CD14-positive monocyte (primary cell): ENCODE measurements around the gene IFI27L2. TPM values are rescaled to one million over a fixed set of nuclear protein-coding genes. Genes with fewer than 3 reads are reported as not detected.

Experiments
- DNase-seq, 3 donors: peaks; one replicate each; pipeline ENCODE4 v3.0.0-alpha.2; 2011 to 2022
- H2AFZ ChIP-seq: 2 replicates; pipeline ENCODE4 v1.6.0; 2012; ENCODE audit warnings: mild to moderate bottlenecking, low read depth, low read length, inconsistent platforms; ENCODE audit not compliant: insufficient read depth, poor library complexity, severe bottlenecking
- H3K27ac ChIP-seq, 2 donors: 1 replicate in 1 of 2; 2 replicates in 1 of 2; pipeline ENCODE4 v1.5.1; 2012 to 2013; ENCODE audit warnings: low read length in 2 of 2, control low read depth in 1 of 2, inconsistent platforms in 1 of 2, low read depth in 1 of 2, mild to moderate bottlenecking in 1 of 2
- H3K27me3 ChIP-seq, 2 donors: one replicate each; pipeline versions ENCODE4 v1.6.0 to v1.6.1; 2011 to 2013; ENCODE audit warnings: low read length in 2 of 2; ENCODE audit not compliant: control insufficient read depth in 2 of 2, insufficient read depth in 2 of 2
- H3K36me3 ChIP-seq, 2 donors: replicated peaks in 1 of 2; 1 replicate in 1 of 2; 2 replicates in 1 of 2; pipeline versions ENCODE4 v1.5.1 to v1.6.1; 2012 to 2013; ENCODE audit warnings: low read length in 2 of 2, control low read depth in 1 of 2, inconsistent platforms in 1 of 2, mild to moderate bottlenecking in 1 of 2; ENCODE audit not compliant: insufficient read depth in 2 of 2, control insufficient read depth in 1 of 2
- H3K4me1 ChIP-seq, 2 donors: 1 replicate in 1 of 2; 2 replicates in 1 of 2; pipeline versions ENCODE4 v1.5.1 to v1.6.1; 2012 to 2013; ENCODE audit warnings: low read length in 2 of 2, control low read depth in 1 of 2, inconsistent platforms in 1 of 2, mild to moderate bottlenecking in 1 of 2, moderate library complexity in 1 of 2; ENCODE audit not compliant: insufficient read depth in 2 of 2, control insufficient read depth in 1 of 2
- H3K4me2 ChIP-seq: replicated peaks from 2 replicates; pipeline ENCODE3; 2012; ENCODE audit warnings: low read length, moderate library complexity, mild to moderate bottlenecking; ENCODE audit not compliant: poor library complexity, severe bottlenecking; ENCODE audit errors: extremely low read depth
- H3K4me3 ChIP-seq, 3 experiments: fragments of 200-600 bp in 1 of 3; sonication (generic) in 1 of 3; replicated peaks in 1 of 3; 1 replicate in 2 of 3; 2 replicates in 1 of 3; pipeline ENCODE4 v1.5.1; 2011 to 2013; ENCODE audit warnings: low read length in 3 of 3, mild to moderate bottlenecking in 3 of 3, control low read depth in 2 of 3, low read depth in 2 of 3, inconsistent platforms in 1 of 3, moderate library complexity in 1 of 3
- H3K79me2 ChIP-seq: 2 replicates; pipeline ENCODE4 v1.6.0; 2012; ENCODE audit warnings: mild to moderate bottlenecking, control low read depth, inconsistent platforms, low read length, moderate library complexity; ENCODE audit not compliant: insufficient read depth
- H3K9ac ChIP-seq: 2 replicates; pipeline ENCODE4 v1.6.0; 2017; ENCODE audit warnings: low read length, mild to moderate bottlenecking; ENCODE audit not compliant: insufficient read depth, poor library complexity, severe bottlenecking
- H3K9me3 ChIP-seq, 2 donors: replicated peaks in 1 of 2; 1 replicate in 1 of 2; 2 replicates in 1 of 2; pipeline versions ENCODE4 v1.5.1 to v1.6.1; 2012 to 2013; ENCODE audit warnings: low read length in 2 of 2, control low read depth in 1 of 2; ENCODE audit not compliant: control insufficient read depth in 1 of 2, insufficient read depth in 1 of 2
- H4K20me1 ChIP-seq: 2 replicates; pipeline ENCODE4 v1.6.0; 2012; ENCODE audit warnings: mild to moderate bottlenecking, low read length, control low read depth, moderate library complexity; ENCODE audit not compliant: insufficient read depth
- H3K27ac Mint-ChIP-seq, 7 donors: one replicate each; pipeline ENCODE4 v1.8.0; 2020; ENCODE audit warnings: mild to moderate bottlenecking in 7 of 7, mixed read lengths in 7 of 7, moderate library complexity in 6 of 7, inconsistent platforms in 2 of 7
- H3K27me3 Mint-ChIP-seq, 3 donors: one replicate each; pipeline ENCODE4 v1.8.0; 2021 to 2022; ENCODE audit warnings: low read depth in 3 of 3, mild to moderate bottlenecking in 3 of 3, mixed read lengths in 3 of 3, moderate library complexity in 3 of 3, inconsistent platforms in 1 of 3
- H3K36me3 Mint-ChIP-seq, 2 donors: one replicate each; pipeline ENCODE4 v1.8.0; 2020; ENCODE audit warnings: mixed read lengths in 2 of 2, inconsistent platforms in 1 of 2, mild to moderate bottlenecking in 1 of 2
- H3K4me1 Mint-ChIP-seq: one replicate; pipeline ENCODE4 v1.8.0; 2020; ENCODE audit warnings: mild to moderate bottlenecking, mixed read lengths
- H3K4me3 Mint-ChIP-seq, 2 donors: one replicate each; pipeline ENCODE4 v1.8.0; 2020; ENCODE audit warnings: mild to moderate bottlenecking in 2 of 2, mixed read lengths in 2 of 2, moderate library complexity in 1 of 2
- H3K9me3 Mint-ChIP-seq, 7 donors: one replicate each; pipeline ENCODE4 v1.8.0; 2020 to 2022; ENCODE audit warnings: mixed read lengths in 7 of 7, mild to moderate bottlenecking in 6 of 7, moderate library complexity in 6 of 7, inconsistent platforms in 2 of 7
- WGBS: methylation state at CpG from one replicate; pipeline ENCODE4 v1.1.5; 2013; ENCODE audit warnings: missing lambda C conversion rate; ENCODE audit not compliant: insufficient coverage; 5-methylcytosine and 5-hydroxymethylcytosine counted together
- intact Hi-C, 2 donors: fragments of 100-400 bp; cut with micrococcal nuclease; formaldehyde crosslinking; loops; one replicate each; pipeline versions ENCODE4 v1.15.0 to v1.15.1; 2023
- polyA plus RNA-seq, 3 donors: library from polyadenylated mRNA; depleted of rRNA in 1 of 3; unstranded in 2 of 3; stranded (reverse) in 1 of 3; fragments of 300-500 nt in 2 of 3; fragments of >200 nt in 1 of 3; fragmentation: Illumina TruSeq in 2 of 3; gene quantifications; 1 replicate in 2 of 3; 2 replicates in 1 of 3; pipeline ENCODE4 v1.2.3, GENCODE V29; 2012 to 2021
- TF ChIP-seq, protein P1 (sequence below): fragments of 200-600 bp; IDR thresholded peaks from one replicate; pipeline ENCODE4 v1.8.0; 2022; ENCODE audit warnings: antibody characterized with exemption, mild to moderate bottlenecking

Gene IFI27L2
- polyA plus RNA-seq, 3 donors: 55.4 to 156 (median 96.1) TPM

GRCh38 chr14:94103554-94104150 is 25.8 kb downstream of the IFI27L2 start:
- Histone ChIP-seq H3K4me3 (no peak overlapping the region), H3K27ac (no peak overlapping the region), H3K9me3 (no peaks in the 10 kb centered on the region), H3K4me1 (peaks cover under 1 to 3% of the 10 kb centered on the region in 2 donors), H3K27me3 (no peaks in the 10 kb centered on the region), H3K36me3 (no peaks in the 10 kb centered on the region), H4K20me1 (no peaks in the 10 kb centered on the region), H3K4me2 (no peak overlapping the region), H3K9ac (no peak overlapping the region), H3K79me2 (no peaks in the 10 kb centered on the region), H2AFZ (no peak overlapping the region)
- peaks cover 0 to 6% of the 10 kb centered on the region in 2 donors for H3K36me3 Mint-ChIP-seq
- DNase-seq: no peak
- peaks cover 0 to 1% (median 0%) of the 10 kb centered on the region in 3 donors for H3K27me3 Mint-ChIP-seq
- H3K9me3 Mint-ChIP-seq: peaks cover 0 to 3% (median 0%) of the 10 kb centered on the region in 7 donors
- TF ChIP-seq, protein P1, sequence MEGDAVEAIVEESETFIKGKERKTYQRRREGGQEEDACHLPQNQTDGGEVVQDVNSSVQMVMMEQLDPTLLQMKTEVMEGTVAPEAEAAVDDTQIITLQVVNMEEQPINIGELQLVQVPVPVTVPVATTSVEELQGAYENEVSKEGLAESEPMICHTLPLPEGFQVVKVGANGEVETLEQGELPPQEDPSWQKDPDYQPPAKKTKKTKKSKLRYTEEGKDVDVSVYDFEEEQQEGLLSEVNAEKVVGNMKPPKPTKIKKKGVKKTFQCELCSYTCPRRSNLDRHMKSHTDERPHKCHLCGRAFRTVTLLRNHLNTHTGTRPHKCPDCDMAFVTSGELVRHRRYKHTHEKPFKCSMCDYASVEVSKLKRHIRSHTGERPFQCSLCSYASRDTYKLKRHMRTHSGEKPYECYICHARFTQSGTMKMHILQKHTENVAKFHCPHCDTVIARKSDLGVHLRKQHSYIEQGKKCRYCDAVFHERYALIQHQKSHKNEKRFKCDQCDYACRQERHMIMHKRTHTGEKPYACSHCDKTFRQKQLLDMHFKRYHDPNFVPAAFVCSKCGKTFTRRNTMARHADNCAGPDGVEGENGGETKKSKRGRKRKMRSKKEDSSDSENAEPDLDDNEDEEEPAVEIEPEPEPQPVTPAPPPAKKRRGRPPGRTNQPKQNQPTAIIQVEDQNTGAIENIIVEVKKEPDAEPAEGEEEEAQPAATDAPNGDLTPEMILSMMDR: no peak
- no peak overlapping the region for H3K4me3 Mint-ChIP-seq
- H3K4me1 Mint-ChIP-seq: peaks cover 6% of the 10 kb centered on the region
- WGBS: 95% methylated on average over 6 of the region's 7 CpGs
- no peak overlapping the region for H3K27ac Mint-ChIP-seq
- intact Hi-C loops: no loop called here

DNA sequence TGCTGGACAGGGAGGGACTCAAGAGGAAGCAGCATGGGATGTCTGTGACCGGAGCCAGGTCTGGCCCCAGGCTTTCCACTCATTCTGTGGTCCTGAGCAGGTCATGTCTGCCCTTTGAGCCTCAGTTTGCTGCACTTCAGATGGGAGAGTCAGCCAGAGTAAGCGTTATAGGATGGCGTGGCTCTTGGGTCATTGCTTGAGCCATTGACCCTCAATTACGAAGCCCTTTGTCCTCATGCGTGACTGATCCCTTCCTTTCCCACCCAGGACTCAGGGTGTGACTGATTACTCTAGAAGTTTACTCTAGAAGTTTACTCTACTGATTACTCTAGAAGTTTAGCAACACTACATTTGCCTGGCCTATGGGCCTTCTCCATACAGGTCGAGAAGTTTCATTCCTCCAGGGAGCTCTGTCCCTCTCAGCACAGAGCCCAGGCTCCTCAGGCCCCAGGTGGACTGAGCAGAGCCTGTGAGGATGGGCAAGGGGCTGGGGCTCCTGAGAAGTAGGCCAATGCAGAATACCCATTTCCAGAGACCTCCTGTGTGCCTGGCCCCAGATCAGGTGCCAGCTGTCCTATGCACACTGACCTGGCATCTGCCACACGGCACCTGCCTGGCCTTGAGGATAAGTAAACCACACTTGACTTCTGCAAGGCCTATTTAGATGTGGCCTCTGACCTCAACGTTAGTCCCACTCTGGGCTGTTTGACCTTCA is 26.5 kb downstream of the IFI27L2 start:
- TF ChIP-seq, protein P1: no peak
- WGBS: 91% methylated on average over 5 of the region's 8 CpGs
- H3K9ac ChIP-seq: no peak overlapping the region
- peaks cover 0 to 3% (median 0%) of the 10 kb centered on the region in 7 donors for H3K9me3 Mint-ChIP-seq
- no peaks in the 10 kb centered on the region for H3K9me3 ChIP-seq
- H3K27ac Mint-ChIP-seq: peak overlapping the region in 1 of 7 donors; percentile 60
- no peak overlapping the region for H3K4me3 Mint-ChIP-seq
- intact Hi-C loops: no loop called here
- peaks cover 6 to 10% of the 10 kb centered on the region in 2 donors for H3K4me1 ChIP-seq
- H2AFZ ChIP-seq: no peak overlapping the region
- no peaks in the 10 kb centered on the region for H3K27me3 ChIP-seq
- DNase-seq: no peak
- peaks cover 0 to 1% (median 0%) of the 10 kb centered on the region in 3 donors for H3K27me3 Mint-ChIP-seq
- H3K79me2 ChIP-seq: no peaks in the 10 kb centered on the region
- H3K4me3 ChIP-seq: no peak overlapping the region
- H3K27ac ChIP-seq: no peak overlapping the region
- no peaks in the 10 kb centered on the region for H4K20me1 ChIP-seq
- H3K36me3 ChIP-seq: no peaks in the 10 kb centered on the region
- H3K4me2 ChIP-seq: no peak overlapping the region
- H3K4me1 Mint-ChIP-seq: peaks cover 14% of the 10 kb centered on the region
- H3K36me3 Mint-ChIP-seq: peaks cover 0 to 6% of the 10 kb centered on the region in 2 donors
